HCT116 (cell line): ENCODE measurements around the gene SF3B6. TPM values are rescaled to one million over a fixed set of nuclear protein-coding genes. Genes with fewer than 3 reads are reported as not detected.

Source experiments
- ATAC-seq: fragments of 200-7000 bp; cut with Tn5 transposase; 2 replicates; pipeline ENCODE4 v1.9.1; 2020; ENCODE audit warnings: mild to moderate bottlenecking, moderate library complexity
- BruUV-seq: library from RNA; stranded (reverse); fragments of 400-500 nt; replicated peaks from 2 replicates; lab custom pipeline; 2021; lab: Mats Ljungman, UMichigan
- CTCF ChIA-PET: fragments of 300-600 bp; sonication (Branson Sonifier 250); formaldehyde crosslinking; loops from one replicate; lab custom pipeline; 2021; ENCODE audit warnings: antibody characterized with exemption; lab: Charles Lee
- POLR2A ChIA-PET: fragments of 300-600, 350-600 bp; sonication (Branson Sonifier 250); formaldehyde crosslinking; loops from one replicate; lab custom pipeline; 2021; ENCODE audit warnings: antibody characterized with exemption; lab: Charles Lee
- RAD21 ChIA-PET, 2 experiments: fragments of 300-600 bp; sonication (Branson Sonifier 250); formaldehyde crosslinking; loops; one replicate each; lab custom pipeline; 2023; ENCODE audit warnings: low total read pairs in 2 of 2; ENCODE audit not compliant: uncharacterized antibody in 2 of 2, unreplicated experiment in 2 of 2, low non-redundant PET in 1 of 2; lab: Charles Lee
- DNase-seq: peaks from one replicate; pipeline ENCODE4 v3.0.0-alpha.2; 2010; ENCODE audit warnings: low read depth, low spot score
- H2AFZ ChIP-seq: fragments of 200-600 bp; shearing (Covaris generic), sonication (generic); 2 replicates; pipeline ENCODE4 v1.6.1; 2017; ENCODE audit warnings: low read depth, mixed run types, mixed read lengths, antibody characterized with exemption, low read length; ENCODE audit not compliant: poor library complexity, severe bottlenecking
- H3K27ac ChIP-seq: 2 replicates; pipeline ENCODE4 v1.5.1; 2012; ENCODE audit warnings: low read depth, low read length
- H3K27me3 ChIP-seq: fragments of 200-600 bp; sonication (generic); 2 replicates; pipeline ENCODE4 v1.6.1; 2016; ENCODE audit warnings: mixed run types, low read length, mixed read lengths; ENCODE audit not compliant: insufficient read depth
- H3K36me3 ChIP-seq, 2 experiments: fragments of 200-500 bp in 1 of 2; fragments of 200-600 bp in 1 of 2; sonication (Bioruptor generic) in 1 of 2; sonication (generic) in 1 of 2; 2 replicates each; pipeline versions ENCODE4 v1.5.1 to v1.6.1; 2014 to 2016; ENCODE audit warnings: low read length in 2 of 2, inconsistent platforms in 1 of 2, mixed read lengths in 1 of 2, mixed run types in 1 of 2; ENCODE audit not compliant: insufficient read depth in 2 of 2, control insufficient read depth in 1 of 2
- H3K4me1 ChIP-seq, 2 experiments: fragments of 200-600 bp in 1 of 2; sonication (generic) in 1 of 2; 2 replicates each; pipeline versions ENCODE4 v1.5.1 to v1.6.1; 2012 to 2017; ENCODE audit warnings: low read length in 2 of 2, inconsistent platforms in 1 of 2, mild to moderate bottlenecking in 1 of 2, mixed read lengths in 1 of 2, mixed run types in 1 of 2, moderate library complexity in 1 of 2; ENCODE audit not compliant: insufficient read depth in 2 of 2, control insufficient read depth in 1 of 2
- H3K4me2 ChIP-seq: fragments of 200-600 bp; sonication (generic); 2 replicates; pipeline ENCODE4 v1.6.1; 2017; ENCODE audit warnings: mixed run types, low read length, mixed read lengths
- H3K4me3 ChIP-seq, 2 experiments: fragments of 200-600 bp in 1 of 2; sonication (generic) in 1 of 2; replicated peaks in 1 of 2; 2 replicates each; pipeline ENCODE4 v1.5.1; 2011 to 2016; ENCODE audit warnings: low read length in 2 of 2, control low read depth in 1 of 2, low read depth in 1 of 2, mild to moderate bottlenecking in 1 of 2, mixed read lengths in 1 of 2, mixed run types in 1 of 2
- H3K79me2 ChIP-seq: fragments of 200-600 bp; sonication (generic); 2 replicates; pipeline ENCODE4 v1.6.1; 2017; ENCODE audit warnings: mild to moderate bottlenecking, mixed run types, low read length, moderate library complexity, mixed read lengths; ENCODE audit not compliant: insufficient read depth
- H3K9ac ChIP-seq: fragments of 200-600 bp; sonication (generic); 2 replicates; pipeline ENCODE4 v1.6.1; 2016; ENCODE audit warnings: low read length, mixed read lengths
- H3K9me2 ChIP-seq: fragments of 200-600 bp; sonication (generic), shearing (Covaris generic); 2 replicates; pipeline ENCODE4 v1.6.1; 2017; ENCODE audit warnings: mixed run types, mild to moderate bottlenecking, moderate library complexity; ENCODE audit not compliant: insufficient read depth
- H3K9me3 ChIP-seq, 2 experiments: fragments of 200-500 bp in 1 of 2; fragments of 200-600 bp in 1 of 2; sonication (Bioruptor generic) in 1 of 2; sonication (generic) in 1 of 2; 2 replicates each; pipeline ENCODE4 v1.6.1; 2014 to 2017; ENCODE audit warnings: low read length in 2 of 2, mixed read lengths in 2 of 2, inconsistent platforms in 1 of 2, low read depth in 1 of 2, mild to moderate bottlenecking in 1 of 2, mixed run types in 1 of 2, moderate library complexity in 1 of 2; ENCODE audit not compliant: control insufficient read depth in 1 of 2, insufficient read depth in 1 of 2
- H4K20me1 ChIP-seq: fragments of 200-600 bp; sonication (generic), shearing (Covaris generic); 2 replicates; pipeline ENCODE4 v1.6.1; 2017; ENCODE audit warnings: mixed run types, mild to moderate bottlenecking, moderate library complexity; ENCODE audit not compliant: insufficient read depth
- ATF3 ChIP-seq: IDR thresholded peaks from 2 replicates; pipeline ENCODE4 v1.6.1; 2012
- CEBPB ChIP-seq: IDR thresholded peaks from 2 replicates; pipeline ENCODE4 v1.6.1; 2012; ENCODE audit warnings: low read depth
- CTCF ChIP-seq, 3 experiments: fragments of 200-600 bp in 1 of 3; sonication (generic) in 1 of 3; IDR thresholded peaks in 2 of 3; conservative IDR thresholded peaks in 1 of 3; 2 replicates each; pipeline ENCODE4 v1.5.1; 2012 to 2017; ENCODE audit warnings: low read depth in 2 of 3, low read length in 2 of 3, antibody characterized with exemption in 1 of 3, borderline replicate concordance in 1 of 3, control low read depth in 1 of 3, mild to moderate bottlenecking in 1 of 3, mixed read lengths in 1 of 3, mixed run types in 1 of 3, moderate library complexity in 1 of 3; ENCODE audit not compliant: insufficient read depth in 1 of 3
- ELF1 ChIP-seq: IDR thresholded peaks from 2 replicates; pipeline ENCODE4 v1.6.1; 2012; ENCODE audit warnings: low read depth, borderline replicate concordance
- EZH2 ChIP-seq: fragments of 200-600 bp; sonication (generic); IDR thresholded peaks from 2 replicates; pipeline ENCODE4 v1.6.1; 2017; ENCODE audit warnings: antibody characterized with exemption, mixed run types
- EZH2phosphoT487 ChIP-seq: fragments of 200-600 bp; IDR thresholded peaks from 2 replicates; pipeline ENCODE4 v1.6.1; 2018; ENCODE audit warnings: antibody characterized with exemption, borderline replicate concordance
- FOSL1 ChIP-seq: IDR thresholded peaks from 2 replicates; pipeline ENCODE4 v1.6.1; 2012; ENCODE audit warnings: low read depth
- MAX ChIP-seq: IDR thresholded peaks from 2 replicates; pipeline ENCODE4 v1.6.1; 2012
- RAD21 ChIP-seq: IDR thresholded peaks from 2 replicates; pipeline ENCODE4 v1.6.1; 2012; ENCODE audit warnings: low read depth, mild to moderate bottlenecking
- SP1 ChIP-seq: IDR thresholded peaks from 2 replicates; pipeline ENCODE4 v1.6.1; 2012; ENCODE audit warnings: low read depth
- TCF7L2 ChIP-seq: IDR thresholded peaks from 2 replicates; pipeline ENCODE4 v1.7.0; 2011; ENCODE audit warnings: borderline replicate concordance, inconsistent platforms; ENCODE audit not compliant: insufficient read depth, insufficient read length; ENCODE audit errors: extremely low read depth
- ZBTB33 ChIP-seq: IDR thresholded peaks from 2 replicates; pipeline ENCODE4 v1.6.1; 2011; ENCODE audit warnings: mild to moderate bottlenecking, low read length, moderate library complexity; ENCODE audit not compliant: insufficient replicate concordance; ENCODE audit errors: extremely low read depth
- ZFX ChIP-seq: fragments of 450-650 bp; IDR thresholded peaks from 2 replicates; pipeline ENCODE4 v1.6.1; 2017
- ZNF274 ChIP-seq: fragments of 200-500 bp; sonication (Bioruptor generic); IDR thresholded peaks from 2 replicates; pipeline ENCODE4 v1.6.1; 2014; ENCODE audit warnings: mild to moderate bottlenecking, low read depth, low read length, inconsistent platforms
- intact Hi-C: fragments of 100-400 bp; cut with micrococcal nuclease; formaldehyde crosslinking; loops from 2 replicates; pipeline ENCODE4 v1.10.0; 2022
- total RNA-seq: library from RNA; stranded (reverse); gene quantifications from one replicate; pipeline ENCODE4 v1.2.1, GENCODE V29; 2021; ENCODE audit not compliant: unreplicated experiment

Gene SF3B6
- total RNA-seq, 1 experiment from 2014 or later: 129 TPM

GRCh38 chr2:24055750-24056149 lies 20.4 kb downstream of the SF3B6 start:
- H3K79me2 ChIP-seq: no peaks in the 10 kb centered on the region
- H3K4me3 ChIP-seq: no peak overlapping the region
- ChIA-PET CTCF (no interaction called here), POLR2A (no interaction called here), RAD21 (no interaction called here)
- no peak overlapping the region for H2AFZ ChIP-seq
- intact Hi-C loops: no loop called here
- ATAC-seq (no peak), DNase-seq (no peak)
- TF ChIP-seq EZH2phosphoT487 (no peak), SP1 (no peak), RAD21 (no peak)
- H3K4me2 ChIP-seq: no peak overlapping the region
- no peaks in the 10 kb centered on the region; a peak in 1 of 4 replicates for H3K4me1 ChIP-seq
- H3K27me3 ChIP-seq: no peaks in the 10 kb centered on the region
- no peaks in the 10 kb centered on the region for H3K36me3 ChIP-seq
- H3K9ac ChIP-seq: no peak overlapping the region
- no TSS peak for BruUV-seq
- no peak overlapping the region for H3K27ac ChIP-seq
- no peaks in the 10 kb centered on the region for H4K20me1 ChIP-seq
- H3K9me2 ChIP-seq: no peaks in the 10 kb centered on the region
- no peaks in the 10 kb centered on the region for H3K9me3 ChIP-seq

- ChIA-PET CTCF (no interaction called here), POLR2A (no interaction called here), RAD21 (no interaction called here)
- no peaks in the 10 kb centered on the region for H3K9me3 ChIP-seq
- no peak overlapping the region for H2AFZ ChIP-seq
- H3K4me1 ChIP-seq: peaks cover 0 to 4% of the 10 kb centered on the region in 2 experiments; a peak in 2 of 4 replicates
- no peaks in the 10 kb centered on the region for H3K79me2 ChIP-seq
- no peak overlapping the region for H3K9ac ChIP-seq
- no peaks in the 10 kb centered on the region for H3K36me3 ChIP-seq
- intact Hi-C loops: no loop called here
- H3K4me2 ChIP-seq: no peak overlapping the region
- H3K4me3 ChIP-seq: no peak overlapping the region
- ATAC-seq (no peak), DNase-seq (no peak)
- H3K27ac ChIP-seq: no peak overlapping the region
- no peaks in the 10 kb centered on the region for H3K27me3 ChIP-seq
- no peaks in the 10 kb centered on the region for H3K9me2 ChIP-seq
- BruUV-seq: no TSS peak
- H4K20me1 ChIP-seq: no peaks in the 10 kb centered on the region
- TF ChIP-seq SP1 (no peak), ZBTB33 (no peak), TCF7L2 (no peak), CEBPB (no peak), FOSL1 (no peak), ELF1 (no peak), CTCF (IDR thresholded peaks at IDR 0.05 in 2 of 3, conservative IDR thresholded peaks at IDR 0.05 in 1 of 3; ENCODE audit: borderline replicate concordance in 1 of 3, insufficient read depth in 1 of 3, low read depth in 2 of 3, low read length in 2 of 3) (no peak), MAX (no peak), EZH2 (no peak), ZFX (no peak), ZNF274 (no peak), ATF3 (no peak)
Observed at GRCh38 chr2:24054366-24055010, 21.6 kb downstream of the SF3B6 start.
